HepG2 (cell line): ENCODE data around the gene TSSK6. TPM values are rescaled to one million over a fixed set of nuclear protein-coding genes. Genes with fewer than 3 reads are reported as not detected.

ENCODE experiments used
- ATAC-seq: fragments of 200-7000 bp; cut with Tn5 transposase; 3 replicates; pipeline ENCODE4 v1.9.1; 2020; ENCODE audit warnings: mild to moderate bottlenecking, moderate library complexity
- Bru-seq: library from RNA; stranded (reverse); fragments of 400-500 nt; gene quantifications from one replicate; lab custom pipeline; 2021; lab: Mats Ljungman, UMichigan
- BruChase-seq, 2 experiments: library from RNA; stranded (reverse); fragments of 400-500 nt; gene quantifications; one replicate each; lab custom pipeline; 2021; lab: Mats Ljungman, UMichigan
- BruUV-seq: library from RNA; stranded (reverse); fragments of 400-500 nt; replicated peaks from 2 replicates; lab custom pipeline; 2021; lab: Mats Ljungman, UMichigan
- CTCF ChIA-PET: fragments of 300-600 bp; formaldehyde crosslinking; extraction: SDS; loops from one replicate; lab custom pipeline; 2021; ENCODE audit warnings: low total read pairs, inconsistent platforms, low intra/inter-chr PET ratio; lab: Yijun Ruan, JAX
- POLR2A ChIA-PET: fragments of 350-600 bp; sonication (Branson Sonifier 250); formaldehyde crosslinking; loops from one replicate; lab custom pipeline; 2020; ENCODE audit warnings: antibody characterized with exemption, inconsistent platforms; lab: Yijun Ruan, JAX
- DNase-seq: peaks from one replicate; pipeline ENCODE4 v3.0.0-alpha.2; 2015; ENCODE audit warnings: low spot score
- FAIRE-seq: peaks from 3 replicates; lab custom pipeline; 2011; peaks lifted over from hg19 to GRCh38; lab: Jason Lieb, UNC
- H2AFZ ChIP-seq: one replicate; pipeline ENCODE4 v1.6.1; 2011; ENCODE audit warnings: low read length, inconsistent platforms
- H3K27ac ChIP-seq: fragments of 300-600 bp; 3 replicates; pipeline ENCODE4 v1.8.0; 2011; ENCODE audit warnings: mixed run types, mild to moderate bottlenecking, mixed read lengths, low read length, inconsistent platforms; ENCODE audit not compliant: insufficient read depth; ENCODE audit errors: extremely low read length
- H3K27me3 ChIP-seq, 2 experiments: fragments of 200-600 bp in 1 of 2; 2 replicates in 1 of 2; 3 replicates in 1 of 2; pipeline versions ENCODE4 v1.6.0 to v1.8.0; 2011; ENCODE audit warnings: low read length in 2 of 2, mild to moderate bottlenecking in 2 of 2, moderate library complexity in 2 of 2, inconsistent platforms in 1 of 2; ENCODE audit not compliant: insufficient read depth in 2 of 2, control insufficient read depth in 1 of 2
- H3K36me3 ChIP-seq, 2 experiments: fragments of 200-600 bp in 1 of 2; replicated peaks in 1 of 2; 2 replicates in 1 of 2; 3 replicates in 1 of 2; pipeline versions ENCODE4 v1.5.1 to v1.8.0; 2011; ENCODE audit warnings: low read length in 2 of 2, inconsistent platforms in 1 of 2; ENCODE audit not compliant: insufficient read depth in 2 of 2, control insufficient read depth in 1 of 2
- H3K4me1 ChIP-seq: 2 replicates; pipeline ENCODE4 v1.5.1; 2012; ENCODE audit warnings: low read length, inconsistent platforms; ENCODE audit not compliant: insufficient read depth
- H3K4me2 ChIP-seq: 2 replicates; pipeline ENCODE4 v1.6.0; 2011; ENCODE audit warnings: low read depth, low read length, inconsistent platforms
- H3K4me3 ChIP-seq, 3 experiments: fragments of 200-600 bp in 1 of 3; sonication (generic), shearing (Covaris generic) in 1 of 3; replicated peaks in 1 of 3; 2 replicates each; pipeline ENCODE4 v1.5.1; 2011 to 2016; ENCODE audit warnings: low read length in 3 of 3, inconsistent platforms in 2 of 3, low read depth in 2 of 3, mild to moderate bottlenecking in 2 of 3, control low read depth in 1 of 3, mixed read lengths in 1 of 3; ENCODE audit not compliant: insufficient read depth in 1 of 3
- H3K79me2 ChIP-seq: one replicate; pipeline ENCODE4 v1.6.1; 2011; ENCODE audit warnings: low read length, inconsistent platforms; ENCODE audit not compliant: insufficient read depth
- H3K9ac ChIP-seq: 2 replicates; pipeline ENCODE4 v1.6.0; 2011; ENCODE audit warnings: mild to moderate bottlenecking, low read depth, low read length, inconsistent platforms; ENCODE audit not compliant: insufficient read depth
- H3K9me3 ChIP-seq: 2 replicates; pipeline ENCODE4 v1.5.1; 2012; ENCODE audit warnings: mild to moderate bottlenecking, low read length
- H4K20me1 ChIP-seq: 2 replicates; pipeline ENCODE4 v1.6.0; 2011; ENCODE audit warnings: inconsistent platforms, mild to moderate bottlenecking, low read length, moderate library complexity; ENCODE audit not compliant: insufficient read depth
- AGO2 ChIP-seq: fragments of 200-400 bp; formaldehyde crosslinking; optimal IDR thresholded peaks from 2 replicates; pipeline ENCODE3; 2017; ENCODE audit warnings: mild to moderate bottlenecking, low read depth, low read length, moderate library complexity
- HNRNPL ChIP-seq: fragments of 200-400 bp; formaldehyde crosslinking; IDR thresholded peaks from 2 replicates; pipeline ENCODE4 v1.6.1; 2017; ENCODE audit warnings: mild to moderate bottlenecking, low read depth, low read length
- ZBTB38 ChIP-seq: sonication (generic); formaldehyde crosslinking; IDR thresholded peaks from 2 replicates; pipeline ENCODE4 v1.5.1; 2020; ENCODE audit warnings: mild to moderate bottlenecking, missing genetic modification reagents
- ZNF274 ChIP-seq: sonication (generic); formaldehyde crosslinking; IDR thresholded peaks from 2 replicates; pipeline ENCODE4 v1.5.1; 2020; ENCODE audit warnings: mild to moderate bottlenecking, missing genetic modification reagents
- ZNF670 ChIP-seq: sonication (generic); formaldehyde crosslinking; IDR thresholded peaks from 2 replicates; pipeline ENCODE4 v1.8.0; 2022; ENCODE audit warnings: mild to moderate bottlenecking, missing genetic modification reagents, borderline replicate concordance
- WGBS: methylation state at CpG from one replicate; pipeline ENCODE4 v1.1.6; 2017; ENCODE audit warnings: low lambda C conversion rate; 5-methylcytosine and 5-hydroxymethylcytosine counted together
- in situ Hi-C: cut with HindIII; loops from 2 replicates; pipeline ENCODE4 v1.10.0; 2017; ENCODE audit warnings: low pct_unique_long_range_greater_than_20kb; ENCODE audit not compliant: extremely low pct_ligation_motif_present
- intact Hi-C: fragments of 100-400 bp; cut with micrococcal nuclease; formaldehyde crosslinking; loops from one replicate; pipeline ENCODE4 v1.10.0; 2022; ENCODE audit not compliant: unreplicated experiment
- long read RNA-seq, 2 experiments: library from RNA in 1 of 2; library from polyadenylated mRNA in 1 of 2; stranded (forward) in 1 of 2; unstranded in 1 of 2; transcript quantifications; one replicate each; pipeline ENCODE4 v2.0.0, GENCODE V29; 2019 to 2022
- polyA minus RNA-seq, 3 experiments: library from RNA; depleted of rRNA, polyadenylated mRNA; stranded (reverse); fragments of >200 nt; gene quantifications; 2 replicates each; pipeline ENCODE4 v1.2.3, GENCODE V29; 2011; ENCODE audit warnings: low replicate concordance in 1 of 3
- polyA plus RNA-seq, 8 experiments: library from polyadenylated mRNA; depleted of rRNA in 3 of 8; stranded (reverse) in 7 of 8; unstranded in 1 of 8; fragments of >200 nt; fragmentation: Illumina TruSeq in 4 of 8; extraction: Trizol in 4 of 8; gene quantifications; 2 replicates each; pipeline versions ENCODE4 v1.2.1 to v1.2.3, GENCODE V29; 2011 to 2016; ENCODE audit warnings: low read depth in 4 of 8, missing spikeins in 1 of 8, mixed read lengths in 1 of 8; ENCODE audit not compliant: insufficient read depth in 1 of 8
- total RNA-seq, 5 experiments: library from RNA; depleted of rRNA; stranded (reverse); fragments of >200 nt; fragmentation: Illumina TruSeq; extraction: Trizol; gene quantifications; 2 replicates each; pipeline ENCODE4 v1.2.3, GENCODE V29; 2016; ENCODE audit warnings: low read depth in 1 of 5
- TF ChIP-seq, protein P1 (sequence below): sonication (generic); formaldehyde crosslinking; IDR thresholded peaks from 2 replicates; pipeline ENCODE4 v1.5.1; 2020; ENCODE audit warnings: mild to moderate bottlenecking, missing genetic modification reagents, borderline replicate concordance
- TF ChIP-seq, protein P2 (sequence below): sonication (generic); formaldehyde crosslinking; IDR thresholded peaks from 2 replicates; pipeline ENCODE4 v1.8.1; 2022; ENCODE audit warnings: low read depth, mild to moderate bottlenecking, missing genetic modification reagents

Gene TSSK6
- total RNA-seq (2016; rRNA removed; fragmentation: Illumina TruSeq; extraction: Trizol) (0.71 and 0.86 TPM in 2 replicates), polyA plus RNA-seq (2011; rRNA removed) (1.2 and 2.0 TPM in 2 replicates), polyA minus RNA-seq (2011; rRNA and poly(A)+ RNA removed; ENCODE audit: low replicate concordance) (2.0 and 5.3 TPM in 2 replicates), Bru-seq, nascent RNA (percentile 44 among the genes with signal in this experiment), BruChase-seq, experiment 1, labeled RNA remaining after a 6-hour chase (percentile 44 among the genes with signal in this experiment), BruChase-seq, experiment 2, labeled RNA remaining after a 2-hour chase (percentile 39 among the genes with signal in this experiment)
- total RNA-seq (2016; cell fraction: cytosol; rRNA removed; fragmentation: Illumina TruSeq; extraction: Trizol; ENCODE audit: low read depth), result 0.35 and 0.40 TPM in 2 replicates
- 0.65 and 0.85 TPM in 2 replicates for total RNA-seq (2016; cell fraction: insoluble cytoplasmic fraction; rRNA removed; fragmentation: Illumina TruSeq; extraction: Trizol)
- 0.83 and 1.3 TPM in 2 replicates for total RNA-seq (2016; cell fraction: membrane; rRNA removed; fragmentation: Illumina TruSeq; extraction: Trizol)
- total RNA-seq (2016; cell fraction: nucleus; rRNA removed; fragmentation: Illumina TruSeq; extraction: Trizol), result 0.50 and 1.3 TPM in 2 replicates
- polyA plus RNA-seq (2011; cell fraction: cytosol; rRNA removed), result 1.4 and 2.8 TPM in 2 replicates
- polyA plus RNA-seq (2011; cell fraction: nucleus; rRNA removed), result 6.3 and 8.3 TPM in 2 replicates
- 0.81 and 1.2 TPM in 2 replicates for polyA plus RNA-seq (2012)
- 0.16 and 0.19 TPM in 2 replicates for polyA plus RNA-seq (2016; cell fraction: cytosol; fragmentation: Illumina TruSeq; extraction: Trizol; ENCODE audit: low read depth)
- polyA plus RNA-seq (2016; cell fraction: insoluble cytoplasmic fraction; fragmentation: Illumina TruSeq; extraction: Trizol; ENCODE audit: low read depth), result 1.1 and 1.7 TPM in 2 replicates
- polyA plus RNA-seq (2016; cell fraction: membrane; fragmentation: Illumina TruSeq; extraction: Trizol; ENCODE audit: low read depth), result 0.68 and 0.82 TPM in 2 replicates
- 1.3 and 2.4 TPM in 2 replicates for polyA plus RNA-seq (2016; cell fraction: nucleus; fragmentation: Illumina TruSeq; extraction: Trizol; ENCODE audit: insufficient read depth, low read depth)
- polyA minus RNA-seq (2011; cell fraction: cytosol; rRNA and poly(A)+ RNA removed), result 1.3 and 1.5 TPM in 2 replicates
- 1.9 and 3.7 TPM in 2 replicates for polyA minus RNA-seq (2011; cell fraction: nucleus; rRNA and poly(A)+ RNA removed)
- long read RNA-seq, experiment 1, partial matches to known transcripts, result 1 of 2 reads
- long read RNA-seq, experiment 1, other reads (novel, unspliced or antisense), result 0 of 2 reads
- long read RNA-seq, experiment 2, partial matches to known transcripts, result 2 of 2 reads
- long read RNA-seq, experiment 2, other reads (novel, unspliced or antisense), result 0 of 2 reads

DNA sequence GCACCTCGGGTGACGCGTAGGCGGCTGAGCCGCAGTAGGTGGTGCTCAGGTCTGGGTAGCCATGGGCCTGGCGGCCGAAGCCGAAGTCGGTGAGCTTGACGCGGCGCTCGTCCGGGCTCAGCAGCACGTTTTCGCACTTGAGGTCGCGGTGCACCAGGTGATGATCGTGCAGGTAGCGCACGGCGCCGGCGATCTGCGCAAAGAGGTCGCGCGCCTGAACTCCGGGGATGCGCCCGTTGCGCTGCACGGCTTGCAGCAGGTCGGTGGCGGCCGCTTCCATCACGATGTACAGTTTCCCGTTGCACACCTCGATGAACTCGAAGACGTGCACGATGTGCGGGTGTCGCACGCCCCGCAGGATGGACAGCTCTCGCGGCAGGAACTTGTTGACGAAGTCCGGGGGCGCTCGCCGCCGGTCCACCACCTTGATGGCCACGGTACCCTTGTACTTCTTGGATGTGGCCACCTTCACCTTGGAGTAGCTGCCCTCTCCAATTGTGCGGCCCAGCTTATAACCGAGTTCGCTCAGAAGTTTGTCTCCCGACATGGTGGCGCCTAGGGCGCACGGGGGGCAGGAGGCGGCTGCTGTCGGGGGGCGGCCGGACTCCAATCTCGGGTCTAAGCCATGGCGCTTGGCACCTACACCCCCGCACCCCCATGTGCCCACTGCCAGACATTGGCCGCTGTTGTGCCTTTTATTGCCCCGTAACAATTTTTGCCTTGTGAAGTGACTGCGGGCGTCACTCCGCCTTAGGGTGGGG, at the start of gene TSSK6:
TSSK6 (minus strand) TSS at position 668 of the 761 bp plus-strand sequence; CDS start at position 547, 121 bp downstream.
- CTCF ChIA-PET, result no interaction called here
- ATAC-seq, result no peak
- POLR2A ChIA-PET, result interaction anchor here (0.9 to 1.6 kb wide), 8 partner anchors 10 to 537 kb away, joined by 3 to 6 read pairs (median 4); partner anchors contain the start of gene GATAD2A
- Histone ChIP-seq H3K4me3 (peak within 1 kb of the TSS; percentile 78 to 100 (median 93)), H2AFZ (no peak within 1 kb of the TSS), H3K36me3 (peaks cover 4 to 11% of the 10 kb centered on the region in 2 experiments; a peak in 3 of 5 replicates), H3K27ac (peak within 1 kb of the TSS; percentile 69), H3K4me2 (peak within 1 kb of the TSS; percentile 92), H3K27me3 (no peaks in the 10 kb centered on the region; a peak in 1 of 5 replicates), H3K4me1 (peaks cover 17% of the 10 kb centered on the region), H4K20me1 (0 out of 2 replicates have a peak, but pooled peaks cover 7% of the 10 kb centered on the region), H3K79me2 (peaks cover 18% of the 10 kb centered on the region), H3K9me3 (no peaks in the 10 kb centered on the region), H3K9ac (peak within 1 kb of the TSS; percentile 81)
- in situ Hi-C loops (no loop called here), intact Hi-C loops (no loop called here)
- no peak for DNase-seq
- no peak for FAIRE-seq
- 97% methylated on average over 53 of the region's 74 CpGs for WGBS
- no TSS peak for BruUV-seq
- TF ChIP-seq ZNF274 (CRISPR knock-in tag) (0 out of 2 replicates have a peak, but pooled peaks have one; percentile 10), ZNF670 (CRISPR knock-in tag) (0 out of 2 replicates have a peak, but pooled peaks have one; percentile 44), HNRNPL (0 out of 2 replicates have a peak, but pooled peaks have one; percentile 17), ZBTB38 (CRISPR knock-in tag) (peak; percentile 48), AGO2 (peak; percentile 59)
- TF ChIP-seq, protein P1, sequence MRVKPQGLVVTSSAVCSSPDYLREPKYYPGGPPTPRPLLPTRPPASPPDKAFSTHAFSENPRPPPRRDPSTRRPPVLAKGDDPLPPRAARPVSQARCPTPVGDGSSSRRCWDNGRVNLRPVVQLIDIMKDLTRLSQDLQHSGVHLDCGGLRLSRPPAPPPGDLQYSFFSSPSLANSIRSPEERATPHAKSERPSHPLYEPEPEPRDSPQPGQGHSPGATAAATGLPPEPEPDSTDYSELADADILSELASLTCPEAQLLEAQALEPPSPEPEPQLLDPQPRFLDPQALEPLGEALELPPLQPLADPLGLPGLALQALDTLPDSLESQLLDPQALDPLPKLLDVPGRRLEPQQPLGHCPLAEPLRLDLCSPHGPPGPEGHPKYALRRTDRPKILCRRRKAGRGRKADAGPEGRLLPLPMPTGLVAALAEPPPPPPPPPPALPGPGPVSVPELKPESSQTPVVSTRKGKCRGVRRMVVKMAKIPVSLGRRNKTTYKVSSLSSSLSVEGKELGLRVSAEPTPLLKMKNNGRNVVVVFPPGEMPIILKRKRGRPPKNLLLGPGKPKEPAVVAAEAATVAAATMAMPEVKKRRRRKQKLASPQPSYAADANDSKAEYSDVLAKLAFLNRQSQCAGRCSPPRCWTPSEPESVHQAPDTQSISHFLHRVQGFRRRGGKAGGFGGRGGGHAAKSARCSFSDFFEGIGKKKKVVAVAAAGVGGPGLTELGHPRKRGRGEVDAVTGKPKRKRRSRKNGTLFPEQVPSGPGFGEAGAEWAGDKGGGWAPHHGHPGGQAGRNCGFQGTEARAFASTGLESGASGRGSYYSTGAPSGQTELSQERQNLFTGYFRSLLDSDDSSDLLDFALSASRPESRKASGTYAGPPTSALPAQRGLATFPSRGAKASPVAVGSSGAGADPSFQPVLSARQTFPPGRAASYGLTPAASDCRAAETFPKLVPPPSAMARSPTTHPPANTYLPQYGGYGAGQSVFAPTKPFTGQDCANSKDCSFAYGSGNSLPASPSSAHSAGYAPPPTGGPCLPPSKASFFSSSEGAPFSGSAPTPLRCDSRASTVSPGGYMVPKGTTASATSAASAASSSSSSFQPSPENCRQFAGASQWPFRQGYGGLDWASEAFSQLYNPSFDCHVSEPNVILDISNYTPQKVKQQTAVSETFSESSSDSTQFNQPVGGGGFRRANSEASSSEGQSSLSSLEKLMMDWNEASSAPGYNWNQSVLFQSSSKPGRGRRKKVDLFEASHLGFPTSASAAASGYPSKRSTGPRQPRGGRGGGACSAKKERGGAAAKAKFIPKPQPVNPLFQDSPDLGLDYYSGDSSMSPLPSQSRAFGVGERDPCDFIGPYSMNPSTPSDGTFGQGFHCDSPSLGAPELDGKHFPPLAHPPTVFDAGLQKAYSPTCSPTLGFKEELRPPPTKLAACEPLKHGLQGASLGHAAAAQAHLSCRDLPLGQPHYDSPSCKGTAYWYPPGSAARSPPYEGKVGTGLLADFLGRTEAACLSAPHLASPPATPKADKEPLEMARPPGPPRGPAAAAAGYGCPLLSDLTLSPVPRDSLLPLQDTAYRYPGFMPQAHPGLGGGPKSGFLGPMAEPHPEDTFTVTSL, result 0 out of 2 replicates have a peak, but pooled peaks have one; percentile 31
- TF ChIP-seq, protein P2, sequence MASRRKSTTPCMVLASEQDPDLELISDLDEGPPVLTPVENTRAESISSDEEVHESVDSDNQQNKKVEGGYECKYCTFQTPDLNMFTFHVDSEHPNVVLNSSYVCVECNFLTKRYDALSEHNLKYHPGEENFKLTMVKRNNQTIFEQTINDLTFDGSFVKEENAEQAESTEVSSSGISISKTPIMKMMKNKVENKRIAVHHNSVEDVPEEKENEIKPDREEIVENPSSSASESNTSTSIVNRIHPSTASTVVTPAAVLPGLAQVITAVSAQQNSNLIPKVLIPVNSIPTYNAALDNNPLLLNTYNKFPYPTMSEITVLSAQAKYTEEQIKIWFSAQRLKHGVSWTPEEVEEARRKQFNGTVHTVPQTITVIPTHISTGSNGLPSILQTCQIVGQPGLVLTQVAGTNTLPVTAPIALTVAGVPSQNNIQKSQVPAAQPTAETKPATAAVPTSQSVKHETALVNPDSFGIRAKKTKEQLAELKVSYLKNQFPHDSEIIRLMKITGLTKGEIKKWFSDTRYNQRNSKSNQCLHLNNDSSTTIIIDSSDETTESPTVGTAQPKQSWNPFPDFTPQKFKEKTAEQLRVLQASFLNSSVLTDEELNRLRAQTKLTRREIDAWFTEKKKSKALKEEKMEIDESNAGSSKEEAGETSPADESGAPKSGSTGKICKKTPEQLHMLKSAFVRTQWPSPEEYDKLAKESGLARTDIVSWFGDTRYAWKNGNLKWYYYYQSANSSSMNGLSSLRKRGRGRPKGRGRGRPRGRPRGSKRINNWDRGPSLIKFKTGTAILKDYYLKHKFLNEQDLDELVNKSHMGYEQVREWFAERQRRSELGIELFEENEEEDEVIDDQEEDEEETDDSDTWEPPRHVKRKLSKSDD (CRISPR knock-in tag), result 0 out of 2 replicates have a peak, but pooled peaks have one; percentile 44
